Lung (tissue), 12 donors: ENCODE data around the gene POLR3A. TPM values are rescaled to one million over a fixed set of nuclear protein-coding genes. Genes with fewer than 3 reads are reported as not detected.

Source experiments
- ATAC-seq: fragments of 200-7000 bp; cut with Tn5 transposase; one replicate; pipeline ENCODE4 v1.9.1; 2020; ENCODE audit warnings: moderate number of reproducible peaks; ENCODE audit not compliant: insufficient read depth, low FRiP score
- DNase-seq, 3 donors: peaks; one replicate each; pipeline ENCODE4 v3.0.0-alpha.2; 2013 to 2017
- H3K27ac ChIP-seq, 2 donors: one replicate each; pipeline ENCODE4 v1.5.1; 2013; ENCODE audit warnings: mild to moderate bottlenecking in 2 of 2, moderate library complexity in 2 of 2, control low read depth in 1 of 2, inconsistent platforms in 1 of 2, low read depth in 1 of 2, low read length in 1 of 2
- H3K27me3 ChIP-seq, 3 donors: one replicate each; pipeline ENCODE4 v1.5.1; 2013; ENCODE audit warnings: low read length in 2 of 3; ENCODE audit not compliant: control insufficient read depth in 3 of 3, insufficient read depth in 3 of 3
- H3K36me3 ChIP-seq, 4 donors: one replicate each; pipeline ENCODE4 v1.5.1; 2013; ENCODE audit warnings: low read length in 4 of 4, mild to moderate bottlenecking in 1 of 4, moderate library complexity in 1 of 4; ENCODE audit not compliant: control insufficient read depth in 4 of 4, insufficient read depth in 4 of 4
- H3K4me1 ChIP-seq, 5 donors: one replicate each; pipeline ENCODE4 v1.5.1; 2013; ENCODE audit warnings: low read length in 5 of 5, mild to moderate bottlenecking in 2 of 5, moderate library complexity in 1 of 5; ENCODE audit not compliant: control insufficient read depth in 5 of 5, insufficient read depth in 5 of 5
- H3K4me3 ChIP-seq: one replicate; pipeline ENCODE4 v1.5.1; 2013; ENCODE audit warnings: mild to moderate bottlenecking, control low read depth, moderate library complexity
- H3K9ac ChIP-seq, 2 donors: one replicate each; pipeline ENCODE4 v1.5.1; 2013; ENCODE audit warnings: low read length in 2 of 2, control low read depth in 1 of 2; ENCODE audit not compliant: insufficient read depth in 1 of 2
- H3K9me3 ChIP-seq, 4 donors: one replicate each; pipeline ENCODE4 v1.5.1; 2013; ENCODE audit warnings: low read length in 3 of 4, mild to moderate bottlenecking in 1 of 4, moderate library complexity in 1 of 4; ENCODE audit not compliant: control insufficient read depth in 4 of 4, insufficient read depth in 3 of 4
- WGBS, 2 donors: extraction: QIAGEN DNeasy Blood & Tissue Kit; methylation state at CpG; one replicate each; pipeline ENCODE4 v1.1.7; 2013; 5-methylcytosine and 5-hydroxymethylcytosine counted together
- polyA plus RNA-seq, 2 donors: library from polyadenylated mRNA; stranded (reverse); fragments of 200-250 nt; gene quantifications; one replicate each; pipeline ENCODE4 v1.2.1, GENCODE V29; 2013
- total RNA-seq, 2 donors: library from RNA; depleted of rRNA in 1 of 2; stranded (reverse); fragments of >200 nt in 1 of 2; gene quantifications; one replicate each; pipeline ENCODE4 v1.2.1, GENCODE V29; 2014 to 2021
- TF ChIP-seq, protein P1 (sequence below): IDR thresholded peaks from 2 replicates; pipeline ENCODE4 v1.5.1; 2012; ENCODE audit warnings: mild to moderate bottlenecking; ENCODE audit errors: control extremely low read depth, extremely low read depth
- donor health status: control.
- donor health status: control.
- donor health status: Bipolar disorder and iron deficiency.
- donor health status: healthy.
- donor health status: DM: yes; HTN: yes; CAD: no.

The POLR3A gene
- total and polyA plus RNA-seq, 4 donors: 3.9 to 15.0 (median 8.7) TPM

- 83 to 92% methylated on average over 4 of the region's 4 CpGs for WGBS, 2 donors
- TF ChIP-seq, protein P1, sequence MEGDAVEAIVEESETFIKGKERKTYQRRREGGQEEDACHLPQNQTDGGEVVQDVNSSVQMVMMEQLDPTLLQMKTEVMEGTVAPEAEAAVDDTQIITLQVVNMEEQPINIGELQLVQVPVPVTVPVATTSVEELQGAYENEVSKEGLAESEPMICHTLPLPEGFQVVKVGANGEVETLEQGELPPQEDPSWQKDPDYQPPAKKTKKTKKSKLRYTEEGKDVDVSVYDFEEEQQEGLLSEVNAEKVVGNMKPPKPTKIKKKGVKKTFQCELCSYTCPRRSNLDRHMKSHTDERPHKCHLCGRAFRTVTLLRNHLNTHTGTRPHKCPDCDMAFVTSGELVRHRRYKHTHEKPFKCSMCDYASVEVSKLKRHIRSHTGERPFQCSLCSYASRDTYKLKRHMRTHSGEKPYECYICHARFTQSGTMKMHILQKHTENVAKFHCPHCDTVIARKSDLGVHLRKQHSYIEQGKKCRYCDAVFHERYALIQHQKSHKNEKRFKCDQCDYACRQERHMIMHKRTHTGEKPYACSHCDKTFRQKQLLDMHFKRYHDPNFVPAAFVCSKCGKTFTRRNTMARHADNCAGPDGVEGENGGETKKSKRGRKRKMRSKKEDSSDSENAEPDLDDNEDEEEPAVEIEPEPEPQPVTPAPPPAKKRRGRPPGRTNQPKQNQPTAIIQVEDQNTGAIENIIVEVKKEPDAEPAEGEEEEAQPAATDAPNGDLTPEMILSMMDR: no peak
Measured at GRCh38 chr10:77984986-77985385, 44.3 kb downstream of the POLR3A start.

DNA sequence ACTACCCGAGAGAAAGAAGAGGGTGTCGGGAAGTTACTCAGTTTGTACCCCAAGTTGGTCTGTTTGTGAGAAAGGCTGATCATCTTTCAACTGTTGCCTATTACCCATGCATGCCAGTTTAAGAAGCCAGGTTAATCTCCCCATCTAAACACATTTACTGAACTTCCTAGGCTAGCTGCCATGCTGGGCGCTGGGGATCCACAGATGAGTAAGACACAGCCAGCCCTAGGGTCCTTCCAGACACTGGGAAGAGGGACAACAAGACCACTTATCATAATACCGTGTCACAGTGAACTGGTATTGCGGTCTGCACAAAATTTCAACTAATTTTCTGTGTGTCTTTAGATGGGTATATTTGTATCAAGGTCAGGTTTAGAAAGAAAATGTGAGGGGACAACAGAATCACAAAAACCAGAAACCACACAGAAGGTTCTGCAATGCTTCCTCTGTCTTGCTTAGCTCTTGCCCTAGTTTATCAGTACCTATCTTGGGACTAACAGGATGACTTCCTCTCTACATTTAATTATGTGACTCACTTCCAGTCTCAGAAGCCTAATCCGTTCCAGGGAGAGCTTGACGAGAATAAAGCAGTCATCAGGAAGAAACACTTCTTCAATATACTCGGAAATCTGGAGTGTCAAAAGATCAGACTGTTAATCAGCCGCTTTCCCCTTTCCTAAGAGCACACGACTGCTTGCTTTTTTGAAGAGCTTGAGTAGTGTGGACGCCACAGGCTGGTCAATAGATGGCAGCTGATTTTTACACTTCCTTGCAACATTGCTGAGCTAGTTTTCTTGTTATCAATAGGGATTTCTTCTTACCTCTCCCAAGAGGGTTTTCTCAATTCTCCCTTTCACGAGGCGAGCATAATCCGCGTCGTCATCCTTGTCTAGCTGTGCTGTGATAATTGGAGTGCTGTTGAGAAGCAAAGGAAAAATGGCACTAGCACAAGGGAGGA, 45.7 kb downstream of the POLR3A start:
- no peaks in the 10 kb centered on the region for H3K4me1 ChIP-seq
- H3K27ac ChIP-seq: no peak overlapping the region
- no peak overlapping the region for H3K4me3 ChIP-seq
- H3K9ac ChIP-seq: no peak overlapping the region
- no peaks in the 10 kb centered on the region for H3K9me3 ChIP-seq
- WGBS, 2 donors: 71 to 72% methylated on average over 16 of the region's 16 CpGs
- ATAC-seq (no peak), DNase-seq (no peak)
- H3K36me3 ChIP-seq: peaks cover 33 to 62% (median 53%) of the 10 kb centered on the region in 4 donors
- H3K27me3 ChIP-seq: no peaks in the 10 kb centered on the region
- TF ChIP-seq, protein P1: no peak

More at GRCh38 chr10:77984986-77985385, 44.3 kb downstream of the POLR3A start:
- ATAC-seq (no peak), DNase-seq (no peak)
- Histone ChIP-seq H3K9me3 (no peaks in the 10 kb centered on the region), H3K36me3 (peaks cover 33 to 62% (median 49%) of the 10 kb centered on the region in 4 donors), H3K4me1 (no peaks in the 10 kb centered on the region), H3K27ac (no peak overlapping the region), H3K9ac (no peak overlapping the region), H3K27me3 (no peaks in the 10 kb centered on the region), H3K4me3 (no peak overlapping the region)

DNA sequence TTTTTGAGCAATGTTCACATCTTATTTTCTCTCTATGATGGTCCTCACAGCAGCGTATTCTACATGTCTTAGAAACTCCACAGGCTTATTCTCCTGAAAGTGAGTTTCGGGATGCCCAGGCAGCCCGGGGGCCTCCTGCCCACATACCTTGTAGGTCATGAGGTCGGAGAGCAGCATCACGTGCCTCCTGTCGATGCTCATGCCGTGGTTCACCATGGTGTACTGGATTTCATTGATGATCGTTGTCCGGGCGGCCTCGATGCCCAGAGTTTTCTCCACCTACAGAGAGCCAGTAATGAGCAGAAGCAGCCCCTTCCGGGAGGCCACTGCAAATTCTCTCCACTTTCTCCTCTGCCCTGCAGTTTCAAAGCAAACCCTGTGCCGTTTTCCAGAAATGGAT, 48.0 kb downstream of the POLR3A start:
- no peak for DNase-seq
- WGBS, 2 donors: 96 to 97% methylated on average over 13 of the region's 13 CpGs
- Histone ChIP-seq H3K9me3 (peaks cover 0 to 3% (median 0%) of the 10 kb centered on the region in 4 donors), H3K4me3 (no peak overlapping the region), H3K27ac (no peak overlapping the region), H3K36me3 (peaks cover 34 to 64% (median 54%) of the 10 kb centered on the region in 4 donors), H3K4me1 (no peaks in the 10 kb centered on the region), H3K9ac (no peak overlapping the region), H3K27me3 (no peaks in the 10 kb centered on the region)
- TF ChIP-seq, protein P1: no peak
- ATAC-seq: no peak
